Measurements from ENCODE around the gene MEIS2. TPM values are rescaled to one million over a fixed set of nuclear protein-coding genes. Genes with fewer than 3 reads are reported as not detected.

The MEIS2 gene
- total RNA-seq, 1 donor from 2014 or later = 41.4 TPM

DNA sequence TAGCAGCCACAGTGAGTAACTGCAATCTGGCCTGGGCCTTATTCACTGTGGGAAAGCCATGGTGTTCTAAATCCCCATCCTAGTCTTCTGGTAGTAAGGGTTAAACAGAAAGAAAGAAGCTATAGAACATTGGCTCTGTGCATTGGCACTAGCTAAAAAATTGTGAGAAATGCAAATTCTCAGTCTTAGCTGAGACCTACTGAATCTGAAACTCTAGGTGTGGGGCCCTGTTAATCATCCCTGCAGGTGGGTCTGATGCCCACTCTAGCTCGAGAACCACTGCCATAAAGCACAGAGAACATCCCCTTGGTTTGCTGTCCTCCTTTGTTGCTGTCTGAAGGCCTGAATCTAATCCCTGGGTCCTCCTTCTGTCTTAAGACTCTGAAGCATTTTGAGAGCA is 59.3 kb downstream of the MEIS2 start:
- DNase-seq (ENCODE audit: low spot score) = no peak

DNA sequence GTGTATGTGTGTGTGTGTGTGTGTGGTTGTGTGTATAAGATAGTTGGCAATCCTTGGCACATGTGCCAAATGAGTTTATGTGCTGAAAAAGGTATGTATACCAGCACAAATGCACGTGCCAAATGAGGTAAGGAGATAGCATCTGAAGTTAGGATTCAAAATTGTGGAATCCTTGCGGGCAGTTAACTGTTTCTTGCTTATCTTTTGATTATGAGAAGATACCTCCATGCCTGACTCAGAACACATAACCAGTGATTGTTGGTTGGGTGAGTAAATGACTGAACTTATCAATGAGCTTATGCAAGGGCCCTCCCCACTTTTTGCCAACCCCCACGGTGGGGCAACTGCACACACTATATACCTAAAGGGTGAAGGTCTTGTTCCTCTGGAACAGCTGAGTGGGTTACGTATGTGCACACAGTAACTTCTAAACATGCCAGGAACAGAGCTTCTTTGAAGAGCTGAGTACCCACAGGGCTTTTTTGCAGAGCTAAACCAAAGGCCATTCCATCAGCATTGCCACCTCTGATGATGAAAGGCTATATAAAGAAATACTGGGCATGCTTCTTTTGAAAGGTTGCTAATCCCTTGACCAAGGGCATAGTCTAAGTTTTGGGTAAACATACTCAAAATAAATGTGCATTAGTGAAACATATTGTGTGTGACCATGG is 60.1 kb downstream of the MEIS2 start:
- DNase-seq (ENCODE audit: low spot score) = no peak

- DNase-seq (ENCODE audit: low spot score) = no peak
Observed at GRCh38 chr15:37038716-37039106, 61.6 kb downstream of the MEIS2 start.

- no peak for DNase-seq (ENCODE audit: low spot score)
Observed at GRCh38 chr15:37037850-37038715, 62.3 kb downstream of the MEIS2 start.

GRCh38 chr15:37037071-37037655 is 63.2 kb downstream of the MEIS2 start:
- DNase-seq (ENCODE audit: low spot score) = no peak

- DNase-seq (ENCODE audit: low spot score) = no peak
Observed at GRCh38 chr15:37034835-37035748, 65.3 kb downstream of the MEIS2 start.

DNA sequence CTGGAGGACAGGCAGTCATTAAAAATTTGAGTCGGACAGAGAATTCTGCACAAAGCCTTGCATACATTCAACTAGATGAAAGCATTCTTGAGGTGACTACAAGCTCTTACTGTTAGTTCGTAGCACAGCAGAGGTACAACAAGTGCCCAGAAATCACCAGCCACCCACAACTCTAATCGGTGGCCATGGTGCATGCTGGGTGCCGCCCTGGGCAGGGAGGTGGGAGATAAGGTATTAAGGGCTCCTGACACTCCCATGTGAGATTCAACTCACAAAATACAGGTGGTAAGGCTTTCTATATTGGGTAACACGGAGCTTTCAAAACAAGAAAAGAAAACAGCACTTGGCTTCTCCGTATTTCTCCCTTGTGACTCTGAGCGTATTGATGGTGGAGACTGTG is 66.0 kb downstream of the MEIS2 start:
- DNase-seq (ENCODE audit: low spot score) = no peak

DNA sequence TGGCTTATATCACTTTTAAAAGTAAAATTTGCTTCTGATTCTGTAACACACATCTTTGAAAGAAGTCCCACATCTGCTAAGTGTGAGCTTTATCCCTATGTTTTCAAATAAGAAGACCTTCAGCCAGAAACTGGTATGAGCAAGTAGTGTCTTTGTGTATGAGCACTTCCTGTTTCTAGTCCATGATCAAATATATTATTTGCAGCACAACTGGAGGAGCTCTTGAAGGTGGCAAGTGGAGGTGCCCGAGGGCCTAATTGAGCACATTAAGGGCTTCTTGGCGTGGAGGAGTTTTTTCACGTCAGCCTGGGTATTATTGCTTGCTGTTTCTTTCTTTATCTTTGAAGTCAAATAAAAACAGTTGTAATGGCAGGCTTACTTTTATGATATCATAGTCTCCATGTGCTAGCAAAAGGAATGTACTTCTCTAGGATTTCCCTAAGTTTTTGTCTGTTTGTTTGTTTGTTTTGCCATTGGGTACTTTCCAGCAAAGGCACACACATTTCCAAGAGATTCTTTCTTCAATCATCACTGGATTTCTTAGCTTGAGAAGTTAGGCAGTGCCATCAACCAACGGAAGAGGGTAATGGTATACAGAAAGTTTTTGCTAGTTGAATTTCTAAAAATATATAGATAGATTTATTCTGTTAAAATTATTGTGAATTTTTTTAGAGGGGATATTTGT is 68.1 kb downstream of the MEIS2 start:
- DNase-seq (ENCODE audit: low spot score) = no peak

DNA sequence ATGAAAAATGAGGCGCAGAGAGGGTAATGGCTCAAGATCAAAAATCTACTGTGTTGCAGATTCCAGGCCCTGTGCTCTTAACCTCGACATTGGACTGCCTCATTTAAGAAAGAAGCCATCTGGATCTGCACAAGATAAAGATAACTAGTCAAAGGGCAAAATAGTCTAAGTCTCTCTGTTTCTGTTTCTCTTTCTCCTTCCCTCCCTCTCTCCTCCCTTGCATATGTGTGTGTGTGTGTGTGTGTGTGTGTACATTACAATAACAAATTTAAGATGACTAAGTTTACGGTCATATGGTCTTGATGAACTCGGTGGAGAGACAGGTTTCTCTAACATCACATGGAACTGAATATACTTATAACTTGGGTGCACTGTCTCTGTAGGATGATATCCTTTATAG is 69.2 kb downstream of the MEIS2 start:
- no peak for DNase-seq (ENCODE audit: low spot score)

GRCh38 chr15:37028625-37029296 is 71.6 kb downstream of the MEIS2 start:
- no peak for DNase-seq (ENCODE audit: low spot score)

DNA sequence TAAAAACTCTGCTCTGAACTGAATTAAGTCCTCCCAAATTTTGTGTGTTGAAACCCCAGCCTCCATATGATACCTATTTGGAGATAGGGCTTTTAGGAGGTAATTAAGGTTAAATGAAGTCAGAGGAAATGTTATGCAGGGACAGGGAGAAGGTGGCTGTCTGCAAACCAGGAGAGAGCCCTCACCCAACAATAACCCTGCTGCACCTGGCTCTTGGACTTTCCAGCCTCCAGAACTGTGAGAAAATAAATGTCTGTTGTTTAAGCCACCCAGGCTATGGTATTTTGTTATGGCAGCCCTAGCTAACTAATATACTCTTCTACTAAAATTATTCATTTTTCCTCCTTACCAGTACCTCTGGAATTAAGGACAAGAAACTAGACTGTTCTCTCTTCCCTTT is 79.5 kb downstream of the MEIS2 start:
- no peak for DNase-seq (ENCODE audit: low spot score)

- DNase-seq (ENCODE audit: low spot score) = no peak
Observed at GRCh38 chr15:37019479-37020433, 80.6 kb downstream of the MEIS2 start.

GRCh38 chr15:37017031-37017625 is 83.2 kb downstream of the MEIS2 start:
- DNase-seq (ENCODE audit: low spot score) = no peak

- no peak for DNase-seq (ENCODE audit: low spot score)
Observed at GRCh38 chr15:37016231-37016630, 84.1 kb downstream of the MEIS2 start.

GRCh38 chr15:37015451-37015850 is 84.9 kb downstream of the MEIS2 start:
- no peak for DNase-seq (ENCODE audit: low spot score)

DNA sequence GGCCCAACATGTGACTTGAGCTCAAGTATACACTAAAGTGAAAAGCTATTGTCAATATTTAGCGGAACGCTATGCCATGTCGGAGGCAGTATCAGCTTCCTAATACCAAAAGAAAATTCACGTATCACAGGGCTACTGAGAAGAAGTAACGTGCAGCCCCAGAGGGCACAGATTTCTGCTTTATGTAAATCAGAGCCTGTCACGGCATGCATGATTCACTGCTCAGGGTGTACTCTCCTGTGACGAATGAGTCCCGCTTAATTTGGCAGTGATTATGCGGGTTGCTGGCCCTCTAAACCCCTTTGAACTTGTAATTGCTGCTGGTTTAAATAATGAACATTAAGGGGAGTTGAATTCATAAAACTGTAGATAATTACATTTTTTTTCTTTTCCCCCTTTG is 85.3 kb downstream of the MEIS2 start:
- no peak for DNase-seq (ENCODE audit: low spot score)

DNA sequence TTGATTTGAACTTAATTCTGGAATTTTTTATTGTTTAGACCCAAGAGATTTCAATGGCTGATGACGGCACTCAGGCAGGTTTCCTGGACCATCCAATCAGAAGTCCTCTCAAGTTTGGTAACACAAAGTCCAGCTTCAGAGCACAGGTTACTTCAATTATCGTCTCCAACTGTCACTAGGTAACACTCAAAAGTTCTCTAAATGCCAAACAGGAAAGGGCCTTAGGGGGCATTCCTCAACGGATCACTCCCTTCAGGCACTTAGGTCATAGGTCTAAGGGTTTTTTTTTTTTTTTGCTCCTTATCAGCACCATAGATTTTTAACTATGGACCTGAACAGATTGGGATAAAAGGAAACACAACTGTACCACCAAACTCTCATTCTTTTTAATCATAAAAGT is 85.8 kb downstream of the MEIS2 start:
- no peak for DNase-seq (ENCODE audit: low spot score)

DNA sequence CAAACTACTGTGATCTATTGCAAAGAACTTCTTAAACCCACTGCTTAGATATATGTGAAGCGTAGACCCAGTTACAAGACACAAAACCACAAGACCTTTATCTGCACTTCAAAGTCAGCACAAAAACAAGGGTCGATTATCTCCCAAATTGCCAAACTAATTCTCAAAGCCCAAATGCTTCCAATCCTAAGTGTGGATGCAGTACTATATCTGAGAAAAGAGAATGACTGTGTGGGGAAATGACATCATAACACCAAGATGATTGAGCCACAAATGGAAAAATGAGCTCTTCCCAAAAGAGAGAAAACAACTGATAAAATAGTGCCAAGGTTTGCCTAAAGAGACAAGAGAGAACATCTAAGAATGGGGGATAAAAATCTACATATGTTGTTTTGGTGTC is 86.2 kb downstream of the MEIS2 start:
- DNase-seq (ENCODE audit: low spot score) = no peak

DNA sequence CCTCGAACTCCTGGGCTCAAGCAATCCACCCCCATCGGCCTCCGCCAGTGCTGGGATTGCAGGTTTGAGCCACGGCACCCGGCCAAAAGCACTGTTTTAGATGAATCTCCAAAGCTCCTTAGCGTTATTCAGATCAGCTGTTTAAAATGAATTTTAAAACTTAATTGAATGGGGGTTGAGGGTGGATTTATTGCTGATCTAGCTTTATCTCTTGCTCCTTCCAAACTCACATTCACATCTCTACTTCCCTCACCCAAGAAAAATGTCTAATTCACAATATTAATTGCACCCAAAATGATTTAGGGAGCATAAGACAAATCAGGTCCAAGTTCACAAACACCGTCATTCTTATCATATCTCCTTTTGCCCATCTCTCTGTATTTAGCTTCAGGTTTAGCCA is 89.8 kb downstream of the MEIS2 start:
- DNase-seq (ENCODE audit: low spot score) = no peak

Measured in mucosa of gallbladder (tissue), 1 donor.